GM23338 (cell line): ENCODE measurements around the gene MGME1. TPM values are rescaled to one million over a fixed set of nuclear protein-coding genes. Genes with fewer than 3 reads are reported as not detected.

Source experiments
- ATAC-seq: fragments of 200-7000 bp; cut with Tn5 transposase; 3 replicates; pipeline ENCODE4 v1.9.1; 2020
- DNase-seq: peaks from one replicate; pipeline ENCODE4 v3.0.0-alpha.2; 2015; ENCODE audit warnings: low spot score
- H2AFZ ChIP-seq: fragments of 200-600 bp; sonication (generic); 2 replicates; pipeline ENCODE4 v1.8.0; 2016; ENCODE audit warnings: antibody characterized with exemption, mild to moderate bottlenecking, moderate library complexity
- H3F3A ChIP-seq: fragments of 200-600 bp; sonication (generic); replicated peaks from 2 replicates; pipeline ENCODE4 v1.8.0; 2017; ENCODE audit warnings: antibody characterized with exemption, mixed run types, low read depth
- H3K27ac ChIP-seq: fragments of 200-600 bp; sonication (generic); 2 replicates; pipeline ENCODE4 v1.6.1; 2016; ENCODE audit warnings: low read depth
- H3K27me3 ChIP-seq: fragments of 200-600 bp; sonication (generic); 2 replicates; pipeline ENCODE4 v1.8.0; 2016; ENCODE audit warnings: mild to moderate bottlenecking, mixed run types, moderate library complexity; ENCODE audit not compliant: insufficient read depth
- H3K36me3 ChIP-seq: fragments of 200-600 bp; sonication (generic); 2 replicates; pipeline ENCODE4 v1.8.0; 2016; ENCODE audit warnings: mild to moderate bottlenecking; ENCODE audit not compliant: insufficient read depth
- H3K4me1 ChIP-seq: fragments of 200-600 bp; sonication (generic); 2 replicates; pipeline ENCODE4 v1.8.0; 2016; ENCODE audit warnings: mild to moderate bottlenecking, moderate library complexity; ENCODE audit not compliant: insufficient read depth
- H3K4me2 ChIP-seq: fragments of 200-600 bp; sonication (generic); 2 replicates; pipeline ENCODE4 v1.7.1; 2017; ENCODE audit warnings: mixed run types
- H3K4me3 ChIP-seq: fragments of 200-600 bp; sonication (generic); 2 replicates; pipeline ENCODE4 v1.6.1; 2016; ENCODE audit warnings: mixed run types
- H3K79me2 ChIP-seq: fragments of 200-600 bp; sonication (generic); replicated peaks from 2 replicates; pipeline ENCODE4 v1.8.0; 2017; ENCODE audit warnings: mild to moderate bottlenecking; ENCODE audit not compliant: insufficient read depth
- H3K9me2 ChIP-seq: fragments of 200-600 bp; sonication (generic); 2 replicates; pipeline ENCODE4 v1.8.0; 2017; ENCODE audit not compliant: insufficient read depth
- H4K20me1 ChIP-seq: fragments of 200-600 bp; sonication (generic); replicated peaks from 2 replicates; pipeline ENCODE4 v1.8.0; 2017; ENCODE audit warnings: mild to moderate bottlenecking; ENCODE audit not compliant: insufficient read depth
- H3K27ac Mint-ChIP-seq: 2 replicates; pipeline ENCODE4 v1.8.0; 2020; ENCODE audit warnings: inconsistent platforms, mild to moderate bottlenecking, moderate library complexity, mixed read lengths
- H3K27me3 Mint-ChIP-seq: 3 replicates; pipeline ENCODE4 v1.8.0; 2022; ENCODE audit warnings: low read depth, mild to moderate bottlenecking, moderate library complexity, mixed read lengths, inconsistent platforms; ENCODE audit not compliant: insufficient read depth, poor library complexity
- H3K36me3 Mint-ChIP-seq: 3 replicates; pipeline ENCODE4 v1.8.0; 2021; ENCODE audit warnings: low read depth, mild to moderate bottlenecking, inconsistent platforms, moderate library complexity, mixed read lengths
- H3K4me1 Mint-ChIP-seq: 3 replicates; pipeline ENCODE4 v1.8.0; 2020; ENCODE audit warnings: mild to moderate bottlenecking, inconsistent platforms, mixed read lengths
- H3K4me3 Mint-ChIP-seq: 3 replicates; pipeline ENCODE4 v1.8.0; 2021; ENCODE audit warnings: moderate library complexity, mild to moderate bottlenecking, inconsistent platforms, mixed read lengths
- H3K9me3 Mint-ChIP-seq: 3 replicates; pipeline ENCODE4 v1.8.0; 2020; ENCODE audit warnings: moderate library complexity, mild to moderate bottlenecking, inconsistent platforms, mixed read lengths
- CREB1 ChIP-seq: fragments of 250-450 bp; sonication (Bioruptor Pico); IDR thresholded peaks from 2 replicates; pipeline ENCODE4 v1.5.0; 2020; ENCODE audit warnings: low read depth, mild to moderate bottlenecking, moderate library complexity
- CTCF ChIP-seq, 2 experiments: fragments of 200-600 bp in 1 of 2; sonication (generic) in 1 of 2; conservative IDR thresholded peaks; 2 replicates each; pipeline versions ENCODE4 v1.5.1 to v1.6.1; 2016 to 2017; ENCODE audit warnings: antibody characterized with exemption in 2 of 2, low read depth in 2 of 2, mild to moderate bottlenecking in 2 of 2, moderate library complexity in 1 of 2
- EZH2 ChIP-seq: fragments of 200-600 bp; sonication (generic); IDR thresholded peaks from one replicate; pipeline ENCODE4 v1.8.0; 2017; ENCODE audit warnings: antibody characterized with exemption, mild to moderate bottlenecking, low read depth; ENCODE audit not compliant: unreplicated experiment
- JUNB ChIP-seq: IDR thresholded peaks from one replicate; pipeline ENCODE4 v1.6.1; 2016; ENCODE audit warnings: antibody characterized with exemption; ENCODE audit not compliant: unreplicated experiment
- NANOG ChIP-seq: IDR thresholded peaks from 2 replicates; pipeline ENCODE4 v1.6.1; 2016; ENCODE audit warnings: antibody characterized with exemption, borderline replicate concordance
- POLR2AphosphoS5 ChIP-seq: IDR thresholded peaks from 2 replicates; pipeline ENCODE4 v1.6.1; 2016; ENCODE audit warnings: antibody characterized with exemption, low read depth
- ZNF114 ChIP-seq: fragments of 250-450 bp; sonication (Bioruptor Pico); IDR thresholded peaks from 2 replicates; pipeline ENCODE4 v1.5.0; 2020; ENCODE audit warnings: mild to moderate bottlenecking, moderate library complexity
- ZNF331 ChIP-seq: fragments of 250-450 bp; sonication (Bioruptor Pico); IDR thresholded peaks from 2 replicates; pipeline ENCODE4 v1.5.0; 2020; ENCODE audit warnings: low read depth, mild to moderate bottlenecking, moderate library complexity
- ZNF462 ChIP-seq: fragments of 250-450 bp; sonication (Bioruptor Pico); IDR thresholded peaks from 2 replicates; pipeline ENCODE4 v1.5.0; 2020; ENCODE audit warnings: mild to moderate bottlenecking, moderate library complexity
- polyA plus RNA-seq: library from polyadenylated mRNA; unstranded; fragments of >200 nt; fragmentation: Nextera tagmentation; extraction: Ambion mirVana; gene quantifications from 2 replicates; pipeline ENCODE4 v1.2.1, GENCODE V29; 2016
- total RNA-seq: library from RNA; depleted of rRNA; stranded (reverse); fragments of >200 nt; shearing (Covaris generic); gene quantifications from 2 replicates; pipeline ENCODE4 v1.2.3, GENCODE V29; 2014
- TF ChIP-seq, protein P1 (sequence below): IDR thresholded peaks from one replicate; pipeline ENCODE4 v1.6.1; 2018; ENCODE audit warnings: antibody characterized with exemption; ENCODE audit not compliant: unreplicated experiment

Gene MGME1
- total and polyA plus RNA-seq, 2 experiments from 2014 or later = 43.1 to 56.9 TPM

DNA sequence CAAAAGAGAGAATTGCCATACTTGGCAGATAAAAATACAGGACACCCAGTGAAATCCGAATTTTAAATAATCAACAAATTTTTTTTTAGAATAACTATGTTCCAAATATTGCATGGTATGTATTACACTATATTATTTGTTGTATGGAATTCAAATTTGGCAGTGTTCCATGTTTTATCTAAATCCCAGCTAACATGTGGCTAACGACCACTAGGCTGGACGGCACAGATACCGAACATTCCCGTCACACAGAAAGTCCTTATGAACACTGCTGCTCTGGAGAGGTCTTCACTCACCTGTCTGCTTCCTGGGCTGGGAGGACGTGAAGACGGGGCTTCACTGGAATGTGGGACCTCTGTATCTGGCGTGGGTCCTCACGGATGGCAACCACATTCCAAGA lies 33.1 kb upstream of the MGME1 start (continued):
- TF ChIP-seq ZNF462 (CRISPR knock-in tag) = no peak
- TF ChIP-seq CREB1 (CRISPR knock-in tag) = no peak
- no peak for TF ChIP-seq CTCF (conservative IDR thresholded peaks at IDR 0.05; ENCODE audit: low read depth in 2 of 2)
- no peak for TF ChIP-seq POLR2AphosphoS5
- TF ChIP-seq NANOG = no peak
- no peak for TF ChIP-seq ZNF331 (CRISPR knock-in tag)

GRCh38 chr20:17936286-17936760 lies 32.5 kb upstream of the MGME1 start:
- no peak for DNase-seq
- Histone ChIP-seq H4K20me1 (peaks cover 13% of the 10 kb centered on the region), H3F3A (peaks cover 18% of the 10 kb centered on the region), H3K4me2 (peak overlapping the region; percentile 62), H3K36me3 (peaks cover 3% of the 10 kb centered on the region; the same call in 1 of the 2 replicates), H2AFZ (no peak overlapping the region), H3K4me1 (peaks cover 55% of the 10 kb centered on the region), H3K27ac (peak overlapping the region; percentile 63; the same call in 1 of the 2 replicates), H3K9me2 (no peaks in the 10 kb centered on the region), H3K79me2 (no peaks in the 10 kb centered on the region), H3K27me3 (no peaks in the 10 kb centered on the region), H3K4me3 (no peak overlapping the region)
- Mint-ChIP-seq H3K9me3 (peaks cover 4% of the 10 kb centered on the region), H3K4me3 (no peak overlapping the region; the same call in 2 of the 3 replicates), H3K36me3 (peaks cover 14% of the 10 kb centered on the region; the same call in 2 of the 3 replicates), H3K27me3 (peaks cover 23% of the 10 kb centered on the region), H3K27ac (0 out of 2 replicates have a peak overlapping the region, but pooled peaks have one; percentile 8), H3K4me1 (peaks cover 70% of the 10 kb centered on the region)
- no peak for ATAC-seq
- no peak for TF ChIP-seq NANOG
- no peak for TF ChIP-seq EZH2
- no peak for TF ChIP-seq POLR2AphosphoS5
- no peak for TF ChIP-seq CREB1 (CRISPR knock-in tag)
- TF ChIP-seq CTCF (conservative IDR thresholded peaks at IDR 0.05; ENCODE audit: low read depth in 2 of 2) = no peak
- TF ChIP-seq ZNF114 (CRISPR knock-in tag) = no peak
- no peak for TF ChIP-seq ZNF331 (CRISPR knock-in tag)
- TF ChIP-seq JUNB = no peak
- TF ChIP-seq, protein P1, sequence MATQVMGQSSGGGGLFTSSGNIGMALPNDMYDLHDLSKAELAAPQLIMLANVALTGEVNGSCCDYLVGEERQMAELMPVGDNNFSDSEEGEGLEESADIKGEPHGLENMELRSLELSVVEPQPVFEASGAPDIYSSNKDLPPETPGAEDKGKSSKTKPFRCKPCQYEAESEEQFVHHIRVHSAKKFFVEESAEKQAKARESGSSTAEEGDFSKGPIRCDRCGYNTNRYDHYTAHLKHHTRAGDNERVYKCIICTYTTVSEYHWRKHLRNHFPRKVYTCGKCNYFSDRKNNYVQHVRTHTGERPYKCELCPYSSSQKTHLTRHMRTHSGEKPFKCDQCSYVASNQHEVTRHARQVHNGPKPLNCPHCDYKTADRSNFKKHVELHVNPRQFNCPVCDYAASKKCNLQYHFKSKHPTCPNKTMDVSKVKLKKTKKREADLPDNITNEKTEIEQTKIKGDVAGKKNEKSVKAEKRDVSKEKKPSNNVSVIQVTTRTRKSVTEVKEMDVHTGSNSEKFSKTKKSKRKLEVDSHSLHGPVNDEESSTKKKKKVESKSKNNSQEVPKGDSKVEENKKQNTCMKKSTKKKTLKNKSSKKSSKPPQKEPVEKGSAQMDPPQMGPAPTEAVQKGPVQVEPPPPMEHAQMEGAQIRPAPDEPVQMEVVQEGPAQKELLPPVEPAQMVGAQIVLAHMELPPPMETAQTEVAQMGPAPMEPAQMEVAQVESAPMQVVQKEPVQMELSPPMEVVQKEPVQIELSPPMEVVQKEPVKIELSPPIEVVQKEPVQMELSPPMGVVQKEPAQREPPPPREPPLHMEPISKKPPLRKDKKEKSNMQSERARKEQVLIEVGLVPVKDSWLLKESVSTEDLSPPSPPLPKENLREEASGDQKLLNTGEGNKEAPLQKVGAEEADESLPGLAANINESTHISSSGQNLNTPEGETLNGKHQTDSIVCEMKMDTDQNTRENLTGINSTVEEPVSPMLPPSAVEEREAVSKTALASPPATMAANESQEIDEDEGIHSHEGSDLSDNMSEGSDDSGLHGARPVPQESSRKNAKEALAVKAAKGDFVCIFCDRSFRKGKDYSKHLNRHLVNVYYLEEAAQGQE = no peak
